GM10248 (cell line): ENCODE measurements around the gene SAMD7.

Experiments
- CTCF ChIA-PET: fragments of 300-600 bp; sonication (Branson Sonifier 250); formaldehyde crosslinking; extraction: SDS; loops from one replicate; lab custom pipeline; 2021; ENCODE audit warnings: antibody characterized with exemption; lab: Yijun Ruan, JAX
- POLR2A ChIA-PET: fragments of 350-650 bp; sonication (Branson Sonifier 250); formaldehyde crosslinking; extraction: SDS; loops from one replicate; lab custom pipeline; 2020; ENCODE audit warnings: antibody characterized with exemption; lab: Yijun Ruan, JAX
- DNase-seq: peaks from one replicate; pipeline ENCODE4 v3.0.0; 2012; ENCODE audit errors: extremely low spot score
- TF ChIP-seq, protein P1 (sequence below): IDR thresholded peaks from 2 replicates; pipeline ENCODE4 v1.5.1; 2012; ENCODE audit warnings: mild to moderate bottlenecking, low read depth; ENCODE audit errors: extremely low read depth, missing control alignments, control extremely low read depth

The SAMD7 gene

DNA sequence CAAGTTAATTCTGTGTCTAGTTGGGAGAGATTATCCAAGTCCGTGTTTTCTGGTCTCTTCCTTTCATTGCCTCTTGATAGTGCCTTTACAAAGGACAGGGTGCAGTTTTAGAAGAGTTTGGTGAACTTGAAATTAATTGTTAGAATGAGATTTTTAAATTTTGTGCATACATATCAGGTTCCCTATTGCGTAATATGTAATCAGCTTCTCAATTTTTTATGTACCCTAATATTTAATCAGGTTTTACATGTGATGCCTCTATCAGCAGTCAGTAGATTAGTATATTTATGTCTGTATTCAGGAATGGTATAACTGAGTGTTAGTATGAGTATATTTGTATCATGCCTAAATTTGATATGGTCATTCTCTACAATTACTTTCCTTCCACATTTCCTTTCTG is 60.1 kb downstream of the SAMD7 start:
- ChIA-PET POLR2A (interaction anchor here (0.6 kb wide), 2 partner anchors 26 to 291 kb away, joined by 3 to 8 read pairs; no protein-coding TSS in a partner anchor), CTCF (interaction anchor here (1.8 kb wide), 1 partner anchor 15 kb away, joined by 5 read pairs; no protein-coding TSS in a partner anchor)
- DNase-seq = no peak
- TF ChIP-seq, protein P1, sequence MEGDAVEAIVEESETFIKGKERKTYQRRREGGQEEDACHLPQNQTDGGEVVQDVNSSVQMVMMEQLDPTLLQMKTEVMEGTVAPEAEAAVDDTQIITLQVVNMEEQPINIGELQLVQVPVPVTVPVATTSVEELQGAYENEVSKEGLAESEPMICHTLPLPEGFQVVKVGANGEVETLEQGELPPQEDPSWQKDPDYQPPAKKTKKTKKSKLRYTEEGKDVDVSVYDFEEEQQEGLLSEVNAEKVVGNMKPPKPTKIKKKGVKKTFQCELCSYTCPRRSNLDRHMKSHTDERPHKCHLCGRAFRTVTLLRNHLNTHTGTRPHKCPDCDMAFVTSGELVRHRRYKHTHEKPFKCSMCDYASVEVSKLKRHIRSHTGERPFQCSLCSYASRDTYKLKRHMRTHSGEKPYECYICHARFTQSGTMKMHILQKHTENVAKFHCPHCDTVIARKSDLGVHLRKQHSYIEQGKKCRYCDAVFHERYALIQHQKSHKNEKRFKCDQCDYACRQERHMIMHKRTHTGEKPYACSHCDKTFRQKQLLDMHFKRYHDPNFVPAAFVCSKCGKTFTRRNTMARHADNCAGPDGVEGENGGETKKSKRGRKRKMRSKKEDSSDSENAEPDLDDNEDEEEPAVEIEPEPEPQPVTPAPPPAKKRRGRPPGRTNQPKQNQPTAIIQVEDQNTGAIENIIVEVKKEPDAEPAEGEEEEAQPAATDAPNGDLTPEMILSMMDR = no peak

DNA sequence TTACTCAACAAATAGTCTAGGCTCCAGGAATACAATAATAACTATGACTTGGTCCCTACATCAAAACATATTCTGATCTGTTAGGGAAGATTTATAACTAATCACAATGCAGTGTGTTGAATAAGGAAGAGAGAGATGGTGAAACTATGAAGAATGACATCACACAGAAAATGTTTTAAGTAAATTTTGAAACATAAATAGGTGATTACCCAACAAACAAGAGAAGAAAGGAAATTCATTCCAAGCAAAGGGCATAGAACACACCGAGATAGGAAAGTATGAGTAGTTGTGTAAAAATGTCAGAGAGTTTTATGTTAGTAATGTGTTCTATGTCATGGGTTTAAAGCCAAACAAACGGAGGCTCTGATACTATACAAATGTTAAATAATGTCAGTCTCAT is 68.7 kb downstream of the SAMD7 start:
- TF ChIP-seq, protein P1 = no peak
- ChIA-PET CTCF (interaction anchor here (6.2 kb wide), 1 partner anchor 13 kb away, joined by 38 read pairs; the partner anchor contains the start of gene SEC62), POLR2A (no interaction called here)
- DNase-seq = no peak

DNA sequence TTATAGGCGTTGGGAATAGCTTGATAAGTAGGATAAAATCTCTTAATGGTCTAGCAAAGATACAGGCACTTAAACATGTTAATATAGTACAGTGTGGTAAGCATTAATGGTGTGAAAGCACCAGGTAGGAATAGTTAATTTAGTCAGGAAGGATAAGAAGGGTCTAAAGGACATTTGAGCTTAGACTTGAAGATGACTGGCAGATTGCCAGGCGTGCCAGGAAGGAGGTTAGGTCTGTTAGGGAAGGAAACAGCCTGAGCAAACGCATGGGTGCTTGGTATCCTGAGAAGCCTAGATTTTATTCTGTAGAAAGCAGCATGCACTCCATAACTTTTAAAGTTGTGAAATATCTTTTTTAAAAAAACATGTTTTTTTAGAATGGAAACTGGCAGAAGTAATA is 72.9 kb downstream of the SAMD7 start:
- ChIA-PET POLR2A (no interaction called here), CTCF (no interaction called here)
- TF ChIP-seq, protein P1 = no peak
- DNase-seq = no peak
